GM12873 (cell line): ENCODE results near the gene DGKI.

Source experiments
- CTCF ChIP-seq: IDR thresholded peaks from 2 replicates; pipeline ENCODE4 v1.5.1; 2012; ENCODE audit warnings: low read depth, mild to moderate bottlenecking, moderate library complexity, low read length, control low read depth; ENCODE audit not compliant: insufficient read depth; ENCODE audit errors: missing control alignments

Gene DGKI

GRCh38 chr7:137694405-137694804 is 152.4 kb downstream of the DGKI start:
- no peak for TF ChIP-seq CTCF

GRCh38 chr7:137692399-137692798 is 154.4 kb downstream of the DGKI start:
- no peak for TF ChIP-seq CTCF

- TF ChIP-seq CTCF: no peak
Measured at GRCh38 chr7:137691566-137691965, 155.2 kb downstream of the DGKI start.

GRCh38 chr7:137690635-137691034 is 156.1 kb downstream of the DGKI start:
- TF ChIP-seq CTCF: no peak

- no peak for TF ChIP-seq CTCF
Measured at GRCh38 chr7:137689761-137690160, 157.0 kb downstream of the DGKI start.

- TF ChIP-seq CTCF: no peak
Measured at GRCh38 chr7:137687556-137688265, 159.1 kb downstream of the DGKI start.

- no peak for TF ChIP-seq CTCF
Measured at GRCh38 chr7:137685433-137686164, 161.2 kb downstream of the DGKI start.
